H1 (cell line): ENCODE measurements around the gene SLC9A2. TPM values are rescaled to one million over a fixed set of nuclear protein-coding genes. Genes with fewer than 3 reads are reported as not detected.

Experiments
- CTCF ChIA-PET: fragments of 300-600 bp; sonication (Branson Sonifier 250); formaldehyde crosslinking; loops from one replicate; lab custom pipeline; 2021; ENCODE audit not compliant: partially characterized antibody; lab: Charles Lee
- POLR2A ChIA-PET: fragments of 300-600 bp; sonication (Branson Sonifier 250); formaldehyde crosslinking; loops from one replicate; lab custom pipeline; 2021; ENCODE audit warnings: inconsistent platforms; ENCODE audit not compliant: partially characterized antibody; lab: Charles Lee
- DNase-seq, 2 experiments: peaks; one replicate each; pipeline versions ENCODE4 v3.0.0 to v3.0.0-alpha.2; 2010 to 2022; ENCODE audit warnings: low spot score in 2 of 2, low read depth in 1 of 2, mixed read lengths in 1 of 2
- FAIRE-seq: peaks from 2 replicates; lab custom pipeline; 2011; peaks lifted over from hg19 to GRCh38; lab: Jason Lieb, UNC
- H2AFZ ChIP-seq: 2 replicates; pipeline ENCODE4 v1.8.1; 2012; ENCODE audit warnings: low read length, inconsistent platforms
- H2AK5ac ChIP-seq: 2 replicates; pipeline ENCODE4 v1.6.1; 2013; ENCODE audit warnings: low read depth, low read length
- H2BK120ac ChIP-seq: replicated peaks from 2 replicates; pipeline ENCODE3; 2013; ENCODE audit warnings: low read depth, low read length, inconsistent platforms
- H2BK12ac ChIP-seq: 2 replicates; pipeline ENCODE4 v1.6.1; 2013; ENCODE audit warnings: low read depth, low read length
- H2BK15ac ChIP-seq: 2 replicates; pipeline ENCODE4 v1.6.1; 2013; ENCODE audit warnings: low read length
- H2BK20ac ChIP-seq: 2 replicates; pipeline ENCODE4 v1.6.1; 2013; ENCODE audit warnings: low read length
- H2BK5ac ChIP-seq: 2 replicates; pipeline ENCODE4 v1.6.1; 2013; ENCODE audit warnings: low read depth, low read length
- H3K14ac ChIP-seq: 2 replicates; pipeline ENCODE4 v1.6.1; 2013; ENCODE audit warnings: inconsistent platforms; ENCODE audit not compliant: insufficient read length
- H3K18ac ChIP-seq: 2 replicates; pipeline ENCODE4 v1.6.1; 2013; ENCODE audit warnings: low read length; ENCODE audit errors: extremely low read depth
- H3K23ac ChIP-seq: 2 replicates; pipeline ENCODE4 v1.6.1; 2013; ENCODE audit warnings: inconsistent platforms; ENCODE audit not compliant: insufficient read length
- H3K23me2 ChIP-seq: 2 replicates; pipeline ENCODE4 v1.6.1; 2013; ENCODE audit warnings: low read depth, low read length
- H3K27ac ChIP-seq: 2 replicates; pipeline ENCODE4 v1.6.1; 2011; ENCODE audit warnings: low read depth, low read length, inconsistent platforms
- H3K27me3 ChIP-seq, 4 experiments: replicated peaks in 1 of 4; 1 replicate in 1 of 4; 2 replicates in 3 of 4; pipeline versions ENCODE4 v1.6.1 to v1.8.1; 2011 to 2013; ENCODE audit warnings: low read length in 3 of 4, mild to moderate bottlenecking in 3 of 4, inconsistent platforms in 2 of 4, mixed read lengths in 2 of 4, moderate library complexity in 1 of 4; ENCODE audit not compliant: control insufficient read depth in 3 of 4, insufficient read depth in 3 of 4; ENCODE audit errors: extremely low read depth in 1 of 4
- H3K36me3 ChIP-seq, 4 experiments: 2 replicates each; pipeline versions ENCODE4 v1.6.1 to v1.8.1; 2011 to 2013; ENCODE audit warnings: mild to moderate bottlenecking in 4 of 4, low read length in 3 of 4, moderate library complexity in 2 of 4, control low read depth in 1 of 4, inconsistent platforms in 1 of 4; ENCODE audit not compliant: insufficient read depth in 4 of 4, control insufficient read depth in 2 of 4
- H3K4ac ChIP-seq: replicated peaks from 2 replicates; pipeline ENCODE3; 2013; ENCODE audit warnings: low read length, low read depth, mixed read lengths, inconsistent platforms; ENCODE audit not compliant: insufficient read length
- H3K4me1 ChIP-seq, 4 experiments: replicated peaks in 1 of 4; 1 replicate in 1 of 4; 2 replicates in 3 of 4; pipeline versions ENCODE4 v1.6.1 to v1.8.1; 2011 to 2013; ENCODE audit warnings: low read length in 3 of 4, inconsistent platforms in 2 of 4, mixed read lengths in 1 of 4; ENCODE audit not compliant: insufficient read depth in 4 of 4, control insufficient read depth in 3 of 4
- H3K4me2 ChIP-seq, 2 experiments: 2 replicates each; pipeline versions ENCODE4 v1.6.1 to v1.8.1; 2011 to 2013; ENCODE audit warnings: low read depth in 2 of 2, low read length in 2 of 2, control low read depth in 1 of 2, inconsistent platforms in 1 of 2, mild to moderate bottlenecking in 1 of 2; ENCODE audit not compliant: insufficient read depth in 1 of 2
- H3K4me3 ChIP-seq, 4 experiments: fragments of 200-600, 300-600 bp in 1 of 4; sonication (generic), shearing (Covaris generic), sonication (Bioruptor Twin) in 1 of 4; 2 replicates each; pipeline versions ENCODE4 v1.5.1 to v1.8.1; 2011 to 2016; ENCODE audit warnings: low read length in 4 of 4, low read depth in 3 of 4, control low read depth in 2 of 4, inconsistent platforms in 2 of 4, mild to moderate bottlenecking in 2 of 4, mixed read lengths in 1 of 4, moderate library complexity in 1 of 4; ENCODE audit not compliant: insufficient read depth in 2 of 4; ENCODE audit errors: extremely low read depth in 1 of 4
- H3K56ac ChIP-seq: replicated peaks from 2 replicates; pipeline ENCODE3; 2013; ENCODE audit warnings: low read depth, mild to moderate bottlenecking, mixed read lengths, low read length, inconsistent platforms; ENCODE audit not compliant: insufficient read length
- H3K79me1 ChIP-seq: 2 replicates; pipeline ENCODE4 v1.6.1; 2013; ENCODE audit warnings: low read depth, low read length, control low read depth
- H3K79me2 ChIP-seq, 2 experiments: 2 replicates each; pipeline versions ENCODE4 v1.6.1 to v1.8.1; 2012 to 2013; ENCODE audit warnings: low read length in 2 of 2, mild to moderate bottlenecking in 2 of 2, inconsistent platforms in 1 of 2; ENCODE audit not compliant: insufficient read depth in 2 of 2, control insufficient read depth in 1 of 2
- H3K9ac ChIP-seq, 4 experiments: replicated peaks in 1 of 4; 1 replicate in 1 of 4; 2 replicates in 3 of 4; pipeline versions ENCODE4 v1.6.1 to v1.8.1; 2011 to 2013; ENCODE audit warnings: low read depth in 3 of 4, low read length in 3 of 4, control low read depth in 2 of 4, mild to moderate bottlenecking in 2 of 4, moderate library complexity in 2 of 4, inconsistent platforms in 1 of 4; ENCODE audit errors: extremely low read depth in 1 of 4
- H3K9me3 ChIP-seq, 2 experiments: 2 replicates each; pipeline versions ENCODE4 v1.6.1 to v1.8.1; 2012 to 2013; ENCODE audit warnings: mild to moderate bottlenecking in 2 of 2, moderate library complexity in 2 of 2, control low read depth in 1 of 2, inconsistent platforms in 1 of 2, low read depth in 1 of 2, low read length in 1 of 2, mixed read lengths in 1 of 2; ENCODE audit not compliant: insufficient read depth in 2 of 2
- H4K20me1 ChIP-seq, 2 experiments: replicated peaks in 1 of 2; 2 replicates each; pipeline versions ENCODE3 to v1.8.1; 2011 to 2013; ENCODE audit warnings: inconsistent platforms in 2 of 2, low read length in 2 of 2, mild to moderate bottlenecking in 1 of 2; ENCODE audit not compliant: insufficient read depth in 2 of 2, control insufficient read depth in 1 of 2
- H4K5ac ChIP-seq: 2 replicates; pipeline ENCODE4 v1.6.1; 2013; ENCODE audit warnings: low read length, low read depth, mixed read lengths, inconsistent platforms; ENCODE audit not compliant: insufficient read length
- H4K8ac ChIP-seq: 2 replicates; pipeline ENCODE4 v1.8.0; 2013; ENCODE audit warnings: mild to moderate bottlenecking, moderate library complexity, low read length, inconsistent platforms; ENCODE audit not compliant: insufficient read depth; ENCODE audit errors: extremely low read depth
- H4K91ac ChIP-seq: replicated peaks from 2 replicates; pipeline ENCODE3; 2013; ENCODE audit warnings: low read length, mixed read lengths, inconsistent platforms; ENCODE audit not compliant: insufficient read length
- CBX5 ChIP-seq: fragments of 300-800, 300-1000 bp; sonication (generic); IDR thresholded peaks from 2 replicates; pipeline ENCODE4 v1.7.1; 2016; ENCODE audit warnings: antibody characterized with exemption, low read length, low read depth
- CTBP2 ChIP-seq: IDR thresholded peaks from 2 replicates; pipeline ENCODE4 v1.7.0; 2011; ENCODE audit warnings: borderline replicate concordance, mild to moderate bottlenecking, moderate library complexity, mixed read lengths, low read length; ENCODE audit not compliant: insufficient read depth, insufficient read length
- RNF2 ChIP-seq: fragments of 200-900, 300-1000 bp; sonication (generic); IDR thresholded peaks from 2 replicates; pipeline ENCODE4 v1.7.1; 2016; ENCODE audit warnings: borderline replicate concordance, low read depth, mild to moderate bottlenecking, antibody characterized with exemption, low read length; ENCODE audit not compliant: poor library complexity, severe bottlenecking; ENCODE audit errors: missing control alignments
- SIX5 ChIP-seq: IDR thresholded peaks from 2 replicates; pipeline ENCODE4 v1.6.1; 2011; ENCODE audit warnings: mild to moderate bottlenecking, low read depth, low read length
- SP1 ChIP-seq: IDR thresholded peaks from 2 replicates; pipeline ENCODE4 v1.6.1; 2011; ENCODE audit warnings: low read depth, low read length
- WGBS, 2 experiments: shearing (Covaris generic) in 1 of 2; methylation state at CpG; one replicate each; pipeline versions ENCODE4 v1.1.6 to v1.1.7; 2013 to 2015; ENCODE audit warnings: low lambda C conversion rate in 2 of 2, mixed read lengths in 2 of 2, inconsistent platforms in 1 of 2, low coverage in 1 of 2, missing lambda C conversion rate in 1 of 2; ENCODE audit not compliant: insufficient replicate concordance in 2 of 2, insufficient coverage in 1 of 2, insufficient read length in 1 of 2; ENCODE audit errors: extremely low coverage in 1 of 2, missing lambda C conversion rate in 1 of 2; 5-methylcytosine and 5-hydroxymethylcytosine counted together
- polyA plus RNA-seq, 7 experiments: library from polyadenylated mRNA; depleted of rRNA in 3 of 7; stranded (reverse) in 5 of 7; unstranded in 2 of 7; fragments of >200 nt in 5 of 7; fragments of 200-250 nt in 2 of 7; gene quantifications; 1 replicate in 5 of 7; 2 replicates in 1 of 7; 4 replicates in 1 of 7; pipeline versions ENCODE4 v1.2.1 to v1.2.3, GENCODE V29; 2011 to 2013; ENCODE audit warnings: missing spikeins in 2 of 7, mixed read lengths in 2 of 7
- total RNA-seq: library from RNA; stranded (reverse); fragmentation: NEBNext Ultra II Directional; extraction: Animal tissue kit (Norgen Biotek cat#: 25700); gene quantifications from 2 replicates; pipeline ENCODE4 v1.2.1, GENCODE V29; 2021

Gene SLC9A2
- total and polyA plus RNA-seq, 2 of the 8 experiments (the other 6 are each of a cell fraction or from before 2014, with no cell fraction given) = 0.06 to 0.13 TPM

GRCh38 chr2:102678442-102678841 is 59.1 kb downstream of the SLC9A2 start:
- TF ChIP-seq SIX5 = no peak
- TF ChIP-seq RNF2 = no peak
- no peak for TF ChIP-seq CBX5
- no peak for TF ChIP-seq SP1
- no peak for TF ChIP-seq CTBP2
- H3K4me2 ChIP-seq = no peak overlapping the region
- no peaks in the 10 kb centered on the region; the same call in 1 of the 2 replicates for H3K23me2 ChIP-seq
- no peak overlapping the region for H4K5ac ChIP-seq
- no peak overlapping the region for H4K8ac ChIP-seq
- H3K14ac ChIP-seq = no peak overlapping the region
- no peak overlapping the region for H2BK15ac ChIP-seq
- no peak overlapping the region; a peak in 1 of 8 replicates for H3K4me3 ChIP-seq
- H2BK120ac ChIP-seq = no peak overlapping the region
- H3K9ac ChIP-seq = no peak overlapping the region
- H3K27ac ChIP-seq = no peak overlapping the region
- no peaks in the 10 kb centered on the region for H3K27me3 ChIP-seq
- no peak overlapping the region for H3K23ac ChIP-seq
- no peaks in the 10 kb centered on the region for H3K9me3 ChIP-seq
- H2AK5ac ChIP-seq = no peak overlapping the region
- H3K36me3 ChIP-seq = no peaks in the 10 kb centered on the region
- WGBS, 2 experiments = 84% methylated on average over 5 of the region's 5 CpGs; no CpG with 5 or more reads in 1 of the 2 experiments
- H2BK12ac ChIP-seq = no peak overlapping the region
- no peak for FAIRE-seq
- POLR2A ChIA-PET = no interaction called here
- no peak overlapping the region for H3K4ac ChIP-seq
- no peak overlapping the region for H2BK20ac ChIP-seq
- H3K4me1 ChIP-seq = no peaks in the 10 kb centered on the region
- no peaks in the 10 kb centered on the region for H3K79me1 ChIP-seq
- H2BK5ac ChIP-seq = no peak overlapping the region
- CTCF ChIA-PET = interaction anchor here (2.4 kb wide), 1 partner anchor 25 kb away, joined by 6 read pairs; no protein-coding TSS in a partner anchor
- no peak overlapping the region for H2AFZ ChIP-seq
- no peaks in the 10 kb centered on the region for H3K79me2 ChIP-seq
- H4K91ac ChIP-seq = no peak overlapping the region
- H3K18ac ChIP-seq = no peak overlapping the region
- no peak overlapping the region for H3K56ac ChIP-seq
- DNase-seq = no peak
- no peaks in the 10 kb centered on the region for H4K20me1 ChIP-seq
